Embryonic facial prominence (tissue), 1 donor: ENCODE data around the gene UBXN2A.
"Not testable (repeated sequence)": the region's sequence is repeated elsewhere in the genome, so short reads cannot be mapped to it uniquely, and the experiment has no call there.

ENCODE experiments used
- DNase-seq: peaks from one replicate; pipeline ENCODE4 v3.0.0-alpha.2; 2016; ENCODE audit errors: extremely low spot score

The UBXN2A gene

DNA sequence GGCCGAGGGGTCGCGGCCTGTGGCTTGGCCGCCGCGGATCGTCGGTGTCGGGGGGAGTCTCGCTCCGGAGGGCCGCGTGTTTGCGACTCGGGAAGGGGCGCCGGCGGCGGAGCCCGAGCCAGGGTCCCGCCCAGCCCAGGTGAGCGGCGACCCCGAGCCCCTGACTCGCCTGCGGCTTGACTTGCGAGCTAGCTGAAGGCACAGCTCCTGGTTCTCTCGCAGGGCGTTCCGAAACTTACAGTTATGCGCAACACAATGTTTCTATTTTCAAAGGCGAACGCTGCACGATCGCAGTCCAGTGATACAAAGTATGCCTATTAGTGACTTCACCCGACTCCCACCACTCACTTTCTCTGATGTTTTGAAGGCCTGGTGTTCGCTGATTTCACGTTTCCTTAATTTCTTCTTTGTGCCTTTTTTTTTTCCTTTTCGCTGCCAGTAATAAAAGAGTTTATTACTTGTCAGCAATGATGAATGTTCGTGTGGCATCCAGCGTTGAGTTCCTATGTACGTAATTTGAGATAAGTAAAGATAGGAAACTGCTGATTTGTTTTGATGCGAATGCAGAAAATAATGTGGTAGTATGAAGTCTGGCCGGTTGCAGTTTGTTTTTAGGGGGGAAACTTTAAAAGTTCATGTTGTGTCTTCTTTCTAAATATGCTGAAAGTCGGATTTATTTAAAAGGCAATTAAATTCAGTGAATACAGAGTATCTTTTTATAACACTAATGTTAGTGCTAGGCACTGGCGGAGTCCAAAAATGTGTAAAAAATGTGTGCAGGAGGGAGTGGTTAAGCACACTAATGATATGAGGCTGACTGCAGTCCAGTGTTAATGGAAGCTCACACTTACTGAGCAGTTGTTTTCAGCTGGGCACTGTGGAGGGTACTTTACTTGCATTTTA, 706 bp downstream of the UBXN2A start:
- peak; percentile 14 for DNase-seq

DNA sequence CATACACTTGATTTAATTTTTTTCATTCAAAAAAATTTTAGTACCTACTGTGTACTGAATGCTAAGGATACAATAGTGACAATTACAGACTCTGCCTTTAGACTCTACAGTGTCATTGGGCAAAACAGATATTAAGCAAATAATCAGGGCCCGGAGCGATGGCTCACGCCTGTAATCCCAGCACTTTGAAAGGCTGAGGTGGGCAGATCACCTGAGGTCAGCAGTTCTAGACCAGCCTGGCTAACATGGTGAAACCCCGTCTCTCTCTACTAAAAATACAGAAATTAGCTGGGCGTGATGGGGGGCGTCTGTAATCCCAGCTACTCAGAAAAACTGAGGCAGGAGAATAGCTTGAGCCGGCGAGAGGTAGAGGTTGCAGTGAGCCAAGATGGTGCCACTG, 1.4 kb downstream of the UBXN2A start:
- no peak for DNase-seq

DNA sequence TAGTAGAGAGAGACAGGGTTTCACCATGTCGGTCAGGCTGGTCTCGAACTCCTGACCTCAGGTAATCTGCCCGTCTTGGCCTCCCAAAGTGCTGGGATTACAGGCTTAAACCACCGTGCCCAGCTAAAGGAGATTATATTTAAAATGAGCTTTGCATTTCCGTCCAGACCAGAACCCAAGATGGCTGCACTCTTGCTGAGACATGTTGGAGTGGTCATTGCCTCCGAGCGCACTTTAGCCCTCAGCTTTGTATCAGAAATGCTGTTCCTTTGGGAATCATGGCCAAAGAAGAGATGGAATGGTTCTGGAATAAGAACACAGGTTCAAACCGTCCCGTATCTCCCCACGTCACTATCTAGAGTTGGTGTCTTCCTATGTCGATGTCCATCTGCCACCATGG, 3.4 kb downstream of the UBXN2A start:
- no peak for DNase-seq

DNA sequence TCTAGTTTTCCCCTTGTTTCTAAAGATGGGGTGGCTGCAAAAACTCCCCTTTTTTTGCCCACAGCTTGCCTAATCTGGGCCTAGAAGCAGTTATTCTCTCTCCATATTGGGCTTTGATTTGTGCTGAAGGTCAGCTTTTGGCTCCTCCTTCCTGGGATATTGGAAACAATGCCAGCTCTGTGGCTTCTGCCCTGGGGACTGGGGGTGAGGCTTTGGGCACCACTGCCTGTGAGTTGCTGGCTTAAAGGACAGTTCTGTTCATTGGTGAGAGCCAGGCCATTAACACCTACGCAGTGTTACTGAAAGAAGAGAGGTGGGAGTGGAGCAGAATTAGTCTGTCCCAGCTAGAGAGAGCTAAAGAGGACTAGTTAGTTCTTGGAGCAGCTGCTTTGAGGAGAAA, 4.3 kb downstream of the UBXN2A start:
- DNase-seq, result no peak

- no peak for DNase-seq
Observed at GRCh38 chr2:23944976-23945375, 4.7 kb downstream of the UBXN2A start.

DNA sequence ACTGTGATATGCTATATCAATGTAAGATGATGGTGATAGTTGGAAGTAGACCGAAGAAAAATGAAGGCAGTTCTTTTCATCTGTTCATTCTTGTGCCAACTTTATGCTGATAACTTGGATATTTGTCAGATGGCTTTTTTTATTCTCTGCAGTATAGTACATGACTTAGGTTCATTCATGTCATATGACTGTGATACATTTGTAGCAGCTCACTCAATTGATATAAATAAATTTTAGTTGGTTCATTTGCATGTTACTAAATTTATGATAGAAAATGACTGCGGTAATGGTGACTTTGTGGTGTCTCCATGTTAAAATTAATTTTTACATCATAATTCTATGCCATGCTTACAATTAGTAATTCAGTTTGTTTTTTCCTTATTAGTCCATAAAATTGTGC, 7.1 kb downstream of the UBXN2A start:
- no peak for DNase-seq

GRCh38 chr2:23952558-23952957, 12.3 kb downstream of the UBXN2A start:
- DNase-seq, result not testable (repeated sequence)

DNA sequence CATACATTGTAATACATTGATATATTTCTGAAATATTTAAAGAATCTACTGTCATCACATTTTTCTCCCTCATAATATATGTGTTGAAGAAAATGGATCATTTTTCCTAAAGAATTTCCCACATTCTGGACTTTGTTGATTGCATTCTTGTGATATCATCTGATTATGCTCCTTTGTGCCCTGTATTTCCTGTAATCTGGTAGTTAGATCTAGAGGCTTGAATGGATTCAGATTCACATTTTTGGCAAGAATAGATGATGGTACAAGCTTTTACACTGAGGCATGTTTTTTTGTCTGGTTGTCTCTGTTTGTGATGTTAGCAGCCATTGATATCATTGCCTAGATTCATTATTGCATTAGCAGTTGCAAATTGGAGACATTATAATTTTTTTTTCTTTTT, 13.4 kb downstream of the UBXN2A start:
- no peak for DNase-seq

- no peak for DNase-seq
Observed at GRCh38 chr2:23954325-23955014, 14.2 kb downstream of the UBXN2A start.

DNA sequence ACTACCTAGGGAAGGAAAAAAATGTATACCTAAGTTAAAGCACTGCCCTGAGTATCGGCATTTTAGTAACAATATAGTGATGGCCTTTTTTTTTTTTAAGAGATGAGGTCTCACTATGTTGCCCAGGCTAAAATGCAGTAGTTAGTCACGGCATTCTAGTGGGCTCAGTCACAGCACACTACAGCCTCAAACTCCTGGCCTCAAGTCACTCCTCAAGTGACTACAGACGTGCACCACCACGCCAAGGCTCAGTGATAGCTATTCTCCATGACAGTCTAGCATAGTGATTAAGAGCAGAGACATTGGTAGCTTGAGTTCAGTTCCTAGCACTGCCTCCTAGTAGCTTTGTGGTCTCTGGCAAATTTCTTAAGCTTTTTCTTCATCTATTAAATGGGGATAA, 27.6 kb downstream of the UBXN2A start:
- DNase-seq, result no peak

GRCh38 chr2:23976883-23977282, 36.6 kb downstream of the UBXN2A start:
- no peak for DNase-seq

DNA sequence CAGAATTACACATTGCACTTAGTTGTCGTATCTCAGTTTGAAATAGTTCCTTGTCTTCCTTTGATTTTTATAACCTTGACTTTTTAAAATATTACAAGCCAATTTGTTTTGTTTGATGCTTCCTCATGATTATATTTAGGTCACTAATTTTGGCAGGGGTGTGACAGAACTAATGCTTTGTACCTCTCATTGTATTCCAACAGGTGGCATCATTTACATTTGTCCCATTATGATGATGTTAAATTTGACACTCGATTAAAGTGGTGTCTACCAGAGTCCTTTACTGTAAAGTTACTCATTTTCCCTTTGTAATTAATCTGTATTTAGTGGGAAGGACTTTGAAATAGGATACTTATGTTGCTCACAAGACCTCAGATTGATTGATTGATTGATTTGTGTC, 48.1 kb downstream of the UBXN2A start:
- no peak for DNase-seq

DNA sequence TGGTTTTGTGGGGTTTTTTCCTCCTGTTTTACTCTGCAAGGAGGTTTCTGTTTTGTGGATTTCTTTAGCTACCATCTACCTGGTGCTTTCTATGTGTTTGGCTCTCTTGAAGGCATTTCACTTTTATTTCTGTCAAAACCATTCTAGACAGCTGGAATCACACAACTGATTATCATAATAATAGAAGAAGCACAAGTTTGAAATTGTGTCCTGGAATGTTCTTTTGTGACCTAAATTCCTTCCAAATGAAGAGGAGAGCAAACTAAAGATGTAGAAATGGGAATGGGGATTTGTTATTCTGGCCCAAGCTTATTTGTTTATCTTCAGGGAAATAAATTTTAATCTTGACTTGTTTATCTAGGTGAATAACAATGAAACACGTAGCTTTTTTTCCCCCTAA, 52.7 kb downstream of the UBXN2A start:
- DNase-seq, result no peak

DNA sequence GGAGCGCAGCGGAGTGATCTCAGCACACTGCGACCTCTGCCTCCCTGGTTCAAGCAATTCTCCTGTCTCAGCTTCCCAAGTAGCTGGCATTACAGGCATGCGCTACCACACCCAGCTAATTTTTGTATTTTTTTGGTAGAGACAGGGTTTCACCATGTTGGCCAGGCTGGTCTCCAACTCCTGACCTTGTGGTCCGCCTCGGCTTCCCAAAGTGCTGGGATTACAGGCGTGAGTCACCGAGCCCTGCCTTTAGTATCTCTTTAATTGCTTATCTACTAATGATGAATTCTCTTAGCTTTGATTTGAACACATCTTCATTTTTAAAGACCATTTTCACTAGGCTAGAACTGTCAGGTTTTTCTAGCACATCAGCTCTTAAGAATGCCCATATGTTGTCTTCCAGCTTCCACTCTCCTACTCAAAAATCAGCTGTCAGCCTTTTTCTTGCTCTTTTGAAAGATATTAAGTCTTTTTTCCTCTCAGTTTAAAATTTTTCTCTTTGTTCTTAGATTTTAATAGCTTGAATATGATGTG, 53.5 kb downstream of the UBXN2A start:
- no peak for DNase-seq

DNA sequence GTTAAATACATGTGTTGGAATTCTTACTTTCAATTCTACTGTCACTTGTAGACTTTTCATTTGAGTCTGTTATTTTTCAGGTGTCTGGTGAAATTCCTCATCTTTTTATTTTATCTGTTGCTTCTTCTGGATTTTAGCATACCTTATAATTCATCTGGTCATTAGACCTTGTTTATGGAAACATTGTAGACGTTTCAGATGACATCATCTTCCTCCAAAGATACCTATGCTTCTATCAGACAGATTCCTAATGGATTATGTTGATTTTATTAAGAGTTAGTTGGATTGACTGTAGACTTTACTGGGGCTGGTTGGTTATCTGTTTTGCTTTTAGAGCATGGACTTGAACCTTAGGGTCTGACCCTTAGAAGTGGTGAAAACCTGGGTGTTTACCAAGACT, 54.3 kb downstream of the UBXN2A start:
- DNase-seq, result no peak

DNA sequence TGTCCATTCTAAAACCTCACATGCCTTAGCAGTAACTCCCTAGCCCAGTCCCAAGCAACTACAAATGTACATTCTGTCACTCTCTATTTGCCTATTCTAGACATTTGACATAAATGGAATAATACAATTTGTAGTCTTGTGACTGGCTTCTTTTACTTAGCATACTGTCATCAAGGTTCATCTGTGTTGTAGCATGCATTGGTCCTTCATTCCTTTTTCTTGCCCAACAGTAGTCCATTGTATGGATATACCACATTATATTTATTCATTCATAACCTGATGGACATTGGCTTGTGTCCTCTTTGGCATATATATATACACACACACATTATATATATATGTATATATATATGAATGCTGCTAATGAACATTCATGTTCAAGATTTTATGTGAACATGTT, 67.4 kb downstream of the UBXN2A start:
- DNase-seq, result no peak

GRCh38 chr2:24008672-24009366, 68.6 kb downstream of the UBXN2A start:
- no peak for DNase-seq

GRCh38 chr2:24009367-24009679, 69.1 kb downstream of the UBXN2A start:
- DNase-seq, result no peak

- no peak for DNase-seq
Observed at GRCh38 chr2:24009680-24010476, 69.6 kb downstream of the UBXN2A start, which contains the start of gene MFSD2B. TSS of gene MFSD2B (plus strand) at chr2:24010085. CDS start at chr2:24010097, 12 bp downstream.

GRCh38 chr2:24010477-24011249, 70.4 kb downstream of the UBXN2A start:
- DNase-seq, result no peak
